Astrocyte of the cerebellum (primary cell): ENCODE data around the gene NUP160.
"Not testable (repeated sequence)": the region's sequence is repeated elsewhere in the genome, so short reads cannot be mapped to it uniquely, and the experiment has no call there.

Experiments used
- DNase-seq: peaks from one replicate; pipeline ENCODE4 v3.0.0-alpha.2; 2011; ENCODE audit warnings: low read depth
- H3K4me3 ChIP-seq: 2 replicates; pipeline ENCODE4 v1.5.1; 2011; ENCODE audit warnings: mild to moderate bottlenecking, low read depth, low read length, moderate library complexity
- CTCF ChIP-seq: IDR thresholded peaks from 2 replicates; pipeline ENCODE4 v1.5.1; 2012; ENCODE audit warnings: low read length, low read depth, moderate library complexity, mild to moderate bottlenecking; ENCODE audit errors: missing control alignments
- in situ Hi-C: cut with HindIII; loops from 2 replicates; pipeline ENCODE4 v1.10.0; 2017; ENCODE audit warnings: low sequenced_read_pairs

Gene NUP160

GRCh38 chr11:47773882-47774281, 74.3 kb downstream of the NUP160 start:
- in situ Hi-C loops: no loop called here
- no peak for TF ChIP-seq CTCF
- no peak for DNase-seq
- no peak overlapping the region for H3K4me3 ChIP-seq

GRCh38 chr11:47769556-47769955, 78.6 kb downstream of the NUP160 start:
- DNase-seq, in situ Hi-C loops, H3K4me3 ChIP-seq: not testable (repeated sequence)

GRCh38 chr11:47768101-47768612, 80.0 kb downstream of the NUP160 start:
- in situ Hi-C loops: no loop called here
- TF ChIP-seq CTCF: no peak
- peak overlapping the region; percentile 84 for H3K4me3 ChIP-seq
- peak; percentile 26 for DNase-seq

- no peak for TF ChIP-seq CTCF
- peak; percentile 20 for DNase-seq
- H3K4me3 ChIP-seq: peak overlapping the region; percentile 84
- in situ Hi-C loops: no loop called here
These were observed 81.5 kb downstream of the NUP160 start for GRCh38 chr11:47766509-47767227.

GRCh38 chr11:47765086-47765485, 83.1 kb downstream of the NUP160 start:
- in situ Hi-C loops: no loop called here
- no peak for DNase-seq
- TF ChIP-seq CTCF: no peak
- H3K4me3 ChIP-seq: peak overlapping the region; percentile 84

GRCh38 chr11:47759291-47759690, 88.9 kb downstream of the NUP160 start:
- H3K4me3 ChIP-seq, in situ Hi-C loops, DNase-seq: not testable (repeated sequence)

- H3K4me3 ChIP-seq: no peak overlapping the region
- no peak for TF ChIP-seq CTCF
- no peak for DNase-seq
- in situ Hi-C loops: no loop called here
These were observed 91.9 kb downstream of the NUP160 start for GRCh38 chr11:47756208-47756607.
